HEK293T (cell line): ENCODE measurements around the gene ATG101.

ENCODE experiments used
- FOXK2 ChIP-seq: fragments of 450-650 bp; IDR thresholded peaks from 2 replicates; pipeline ENCODE4 v1.6.1; 2016; ENCODE audit warnings: mild to moderate bottlenecking
- LEF1 ChIP-seq: fragments of 450-650 bp; IDR thresholded peaks from 2 replicates; pipeline ENCODE4 v1.6.1; 2017; ENCODE audit warnings: mild to moderate bottlenecking, borderline replicate concordance
- SP1 ChIP-seq: fragments of 450-650 bp; IDR thresholded peaks from 2 replicates; pipeline ENCODE4 v1.6.1; 2017
- ZNF384 ChIP-seq: fragments of 450-650 bp; IDR thresholded peaks from 2 replicates; pipeline ENCODE4 v1.6.1; 2016

DNA sequence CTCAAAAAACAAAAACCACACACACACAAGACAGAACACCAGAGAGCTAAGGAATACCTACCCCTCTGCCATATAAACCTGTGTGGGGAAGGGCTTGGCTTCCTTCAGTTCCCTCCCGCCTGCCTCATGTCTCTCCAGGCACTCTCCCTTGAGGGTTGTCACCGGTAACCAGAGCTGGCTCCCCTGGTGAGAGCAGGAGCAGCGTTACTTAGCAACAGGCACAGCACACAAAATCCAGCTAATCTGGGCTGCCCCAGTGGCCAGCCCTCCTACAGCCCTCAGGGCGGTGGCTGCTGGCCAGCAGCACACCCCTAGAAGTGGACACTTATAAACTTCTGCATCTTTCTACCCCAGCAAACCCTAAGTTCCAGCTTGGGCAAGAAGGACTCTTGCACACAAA, 40.1 kb upstream of the ATG101 start:
- TF ChIP-seq FOXK2 (no peak), ZNF384 (no peak), SP1 (no peak), LEF1 (no peak)
